Natural killer cell (primary cell): Measurements from ENCODE around the gene MYLK4. TPM values are rescaled to one million over a fixed set of nuclear protein-coding genes. Genes with fewer than 3 reads are reported as not detected.

Source experiments
- ATAC-seq, 3 donors: fragments of 150-1000 bp in 2 of 3; fragments of 200-7000 bp in 1 of 3; cut with Tn5 transposase; 1 replicate in 1 of 3; 2 replicates in 2 of 3; pipeline ENCODE4 v1.10.0; 2021; ENCODE audit warnings: mild to moderate bottlenecking in 2 of 3, moderate library complexity in 2 of 3
- DNase-seq, 2 donors: peaks; one replicate each; pipeline versions ENCODE4 v3.0.0 to v3.0.0-alpha.2; 2013 to 2021; ENCODE audit warnings: mixed read lengths in 1 of 2
- H3K27ac ChIP-seq: one replicate; pipeline ENCODE4 v1.5.1; 2013; ENCODE audit warnings: mild to moderate bottlenecking, low read length
- H3K27me3 ChIP-seq: one replicate; pipeline ENCODE4 v1.6.1; 2013; ENCODE audit warnings: low read length; ENCODE audit not compliant: control insufficient read depth, insufficient read depth
- H3K36me3 ChIP-seq: one replicate; pipeline ENCODE4 v1.6.1; 2013; ENCODE audit warnings: low read length; ENCODE audit not compliant: control insufficient read depth, insufficient read depth
- H3K4me1 ChIP-seq: one replicate; pipeline ENCODE4 v1.6.1; 2013; ENCODE audit warnings: low read length; ENCODE audit not compliant: control insufficient read depth, insufficient read depth
- H3K4me3 ChIP-seq: one replicate; pipeline ENCODE4 v1.5.1; 2013; ENCODE audit warnings: low read length
- H3K9me3 ChIP-seq: one replicate; pipeline ENCODE4 v1.6.1; 2013; ENCODE audit warnings: low read length; ENCODE audit not compliant: control insufficient read depth, insufficient read depth
- H3K27ac Mint-ChIP-seq, 2 donors: one replicate each; pipeline ENCODE4 v1.8.0; 2022; ENCODE audit warnings: mild to moderate bottlenecking in 2 of 2, mixed read lengths in 2 of 2, moderate library complexity in 1 of 2
- H3K27me3 Mint-ChIP-seq, 2 donors: one replicate each; pipeline ENCODE4 v1.8.0; 2022; ENCODE audit warnings: low read depth in 2 of 2, mixed read lengths in 2 of 2
- H3K36me3 Mint-ChIP-seq: one replicate; pipeline ENCODE4 v1.8.0; 2022; ENCODE audit warnings: mixed read lengths
- H3K4me1 Mint-ChIP-seq, 2 donors: one replicate each; pipeline ENCODE4 v1.8.0; 2022; ENCODE audit warnings: mixed read lengths in 2 of 2
- H3K4me3 Mint-ChIP-seq: one replicate; pipeline ENCODE4 v1.8.0; 2022; ENCODE audit warnings: mild to moderate bottlenecking, moderate library complexity, mixed read lengths
- H3K9me3 Mint-ChIP-seq, 2 donors: one replicate each; pipeline ENCODE4 v1.8.0; 2022; ENCODE audit warnings: mixed read lengths in 2 of 2
- CTCF ChIP-seq: fragments of 200-600 bp; IDR thresholded peaks from one replicate; pipeline ENCODE4 v1.8.0; 2022; ENCODE audit warnings: antibody characterized with exemption
- WGBS: methylation state at CpG from one replicate; pipeline ENCODE4 v1.1.7; 2013; ENCODE audit warnings: missing lambda C conversion rate; ENCODE audit not compliant: insufficient coverage; 5-methylcytosine and 5-hydroxymethylcytosine counted together
- intact Hi-C: fragments of 100-400 bp; cut with micrococcal nuclease; formaldehyde crosslinking; loops from one replicate; pipeline ENCODE4 v1.14.2; 2022
- total RNA-seq, 4 donors: library from RNA; stranded (reverse); fragments of 120-200 nt in 1 of 4; gene quantifications; one replicate each; pipeline versions ENCODE4 v1.2.3 to v1.2.4, GENCODE V29; 2013 to 2022

Gene MYLK4
- total RNA-seq, 3 donors from 2014 or later (not counting 1 experiment from before 2014, with no cell fraction given) = 0.45 to 1.1 (median 0.88) TPM

- ATAC-seq = no peak
- H3K36me3 Mint-ChIP-seq = no peaks in the 10 kb centered on the region
- H3K4me3 Mint-ChIP-seq = no peak overlapping the region
- H3K4me1 Mint-ChIP-seq = peaks cover 24 to 35% of the 10 kb centered on the region in 2 donors
- 78% methylated on average over 10 of the region's 10 CpGs for WGBS
- no peak for TF ChIP-seq CTCF
- no peak overlapping the region for H3K27ac ChIP-seq
- H3K9me3 ChIP-seq = no peaks in the 10 kb centered on the region
- H3K27me3 ChIP-seq = no peaks in the 10 kb centered on the region
- H3K27ac Mint-ChIP-seq = peak overlapping the region in 1 of 2 donors; percentile 69
- H3K27me3 Mint-ChIP-seq = no peaks in the 10 kb centered on the region
- no peak overlapping the region for H3K4me3 ChIP-seq
- peaks cover 4% of the 10 kb centered on the region for H3K4me1 ChIP-seq
- DNase-seq = no peak
- peaks cover 53% of the 10 kb centered on the region for H3K36me3 ChIP-seq
- H3K9me3 Mint-ChIP-seq = no peaks in the 10 kb centered on the region
- intact Hi-C loops = no loop called here
These were observed 32.1 kb upstream of the MYLK4 start for GRCh38 chr6:2782825-2783187.

- Histone ChIP-seq H3K27me3 (no peaks in the 10 kb centered on the region), H3K36me3 (peaks cover 52% of the 10 kb centered on the region), H3K4me3 (no peak overlapping the region), H3K27ac (no peak overlapping the region), H3K9me3 (no peaks in the 10 kb centered on the region), H3K4me1 (peaks cover 4% of the 10 kb centered on the region)
- WGBS = 85% methylated on average over 9 of the region's 9 CpGs
- Mint-ChIP-seq H3K4me3 (no peak overlapping the region), H3K27me3 (no peaks in the 10 kb centered on the region), H3K27ac (no peak overlapping the region), H3K9me3 (no peaks in the 10 kb centered on the region), H3K36me3 (no peaks in the 10 kb centered on the region), H3K4me1 (peaks cover 28 to 40% of the 10 kb centered on the region in 2 donors)
- DNase-seq (no peak), ATAC-seq (no peak)
- intact Hi-C loops = no loop called here
- no peak for TF ChIP-seq CTCF
These were observed 31.6 kb upstream of the MYLK4 start for GRCh38 chr6:2782356-2782708.

GRCh38 chr6:2781685-2782355 is 31.1 kb upstream of the MYLK4 start:
- Mint-ChIP-seq H3K36me3 (no peaks in the 10 kb centered on the region), H3K4me1 (peaks cover 28 to 40% of the 10 kb centered on the region in 2 donors), H3K27me3 (no peaks in the 10 kb centered on the region), H3K4me3 (no peak overlapping the region), H3K27ac (no peak overlapping the region), H3K9me3 (no peaks in the 10 kb centered on the region)
- Histone ChIP-seq H3K27ac (no peak overlapping the region), H3K9me3 (no peaks in the 10 kb centered on the region), H3K4me3 (no peak overlapping the region), H3K27me3 (no peaks in the 10 kb centered on the region), H3K36me3 (peaks cover 52% of the 10 kb centered on the region), H3K4me1 (peaks cover 4% of the 10 kb centered on the region)
- ATAC-seq (no peak), DNase-seq (no peak)
- no peak for TF ChIP-seq CTCF
- WGBS = 91% methylated on average over 7 of the region's 7 CpGs
- intact Hi-C loops = no loop called here
